HG03064 (cell line): ENCODE measurements around the gene GCSAM.

Experiments used
- ATAC-seq: cut with Tn5 transposase; IDR thresholded peaks from one replicate; pipeline ENCODE4 v1.9.1; 2021; ENCODE audit warnings: low read depth; ENCODE audit not compliant: unreplicated experiment

GCSAM gene

GRCh38 chr3:112109322-112109721 is 23.7 kb downstream of the GCSAM start:
- ATAC-seq = no peak

GRCh38 chr3:112104774-112105173 is 28.3 kb downstream of the GCSAM start:
- no peak for ATAC-seq

- no peak for ATAC-seq
Observed at GRCh38 chr3:112101916-112102315, 31.1 kb downstream of the GCSAM start.

- ATAC-seq = no peak
Observed at GRCh38 chr3:112097378-112097777, 35.7 kb downstream of the GCSAM start.

- ATAC-seq = no peak
Observed at GRCh38 chr3:112096176-112096575, 36.9 kb downstream of the GCSAM start.

GRCh38 chr3:112095731-112096130 is 37.3 kb downstream of the GCSAM start:
- ATAC-seq = no peak

GRCh38 chr3:112093180-112093522 is 39.9 kb downstream of the GCSAM start:
- ATAC-seq = no peak

GRCh38 chr3:112092496-112093179 is 40.4 kb downstream of the GCSAM start:
- no peak for ATAC-seq

- no peak for ATAC-seq
Observed at GRCh38 chr3:112090887-112091586, 42.0 kb downstream of the GCSAM start.

GRCh38 chr3:112089956-112090886 is 42.8 kb downstream of the GCSAM start:
- ATAC-seq = no peak

GRCh38 chr3:112088944-112089343 is 44.1 kb downstream of the GCSAM start:
- no peak for ATAC-seq

- no peak for ATAC-seq
Observed at GRCh38 chr3:112087746-112088145, 45.3 kb downstream of the GCSAM start.

GRCh38 chr3:112086875-112087524 is 46.0 kb downstream of the GCSAM start:
- ATAC-seq = no peak

- ATAC-seq = peak; percentile 82
Observed at GRCh38 chr3:112086076-112086854, 46.8 kb downstream of the GCSAM start, which contains the start of gene C3orf52. C3orf52 (plus strand) TSS chr3:112086389; CDS start chr3:112086408, 19 bp downstream.

- no peak for ATAC-seq
Observed at GRCh38 chr3:112085735-112086075, 47.3 kb downstream of the GCSAM start.

GRCh38 chr3:112084980-112085705 is 47.9 kb downstream of the GCSAM start:
- no peak for ATAC-seq

GRCh38 chr3:112083239-112083638 is 49.8 kb downstream of the GCSAM start:
- no peak for ATAC-seq

GRCh38 chr3:112078125-112079083 is 54.6 kb downstream of the GCSAM start:
- ATAC-seq = no peak
